Posterior vena cava (tissue), 2 donors: Measurements from ENCODE around the gene OTUB2. TPM values are rescaled to one million over a fixed set of nuclear protein-coding genes. Genes with fewer than 3 reads are reported as not detected.

ENCODE experiments used
- DNase-seq: peaks from one replicate; pipeline ENCODE4 v3.0.0-alpha.2; 2020; ENCODE audit warnings: low spot score
- intact Hi-C, 2 donors: fragments of 100-400 bp; cut with DNase I; formaldehyde crosslinking; loops; one replicate each; pipeline versions ENCODE4 v1.14.1 to v1.14.2; 2022 to 2023
- total RNA-seq, 2 donors: library from RNA; stranded (reverse); fragmentation: NEBNext Ultra II Directional; extraction: Animal tissue kit (Norgen Biotek cat#: 25700); gene quantifications; one replicate each; pipeline ENCODE4 v1.2.1, GENCODE V29; 2021
- donor health status: DM: yes; HTN: yes; CAD: no.
- donor health status: DM: yes; HTN: yes; CAD: no.

Gene OTUB2
- total RNA-seq, 2 donors from 2014 or later: 0.37 to 1.2 TPM

DNA sequence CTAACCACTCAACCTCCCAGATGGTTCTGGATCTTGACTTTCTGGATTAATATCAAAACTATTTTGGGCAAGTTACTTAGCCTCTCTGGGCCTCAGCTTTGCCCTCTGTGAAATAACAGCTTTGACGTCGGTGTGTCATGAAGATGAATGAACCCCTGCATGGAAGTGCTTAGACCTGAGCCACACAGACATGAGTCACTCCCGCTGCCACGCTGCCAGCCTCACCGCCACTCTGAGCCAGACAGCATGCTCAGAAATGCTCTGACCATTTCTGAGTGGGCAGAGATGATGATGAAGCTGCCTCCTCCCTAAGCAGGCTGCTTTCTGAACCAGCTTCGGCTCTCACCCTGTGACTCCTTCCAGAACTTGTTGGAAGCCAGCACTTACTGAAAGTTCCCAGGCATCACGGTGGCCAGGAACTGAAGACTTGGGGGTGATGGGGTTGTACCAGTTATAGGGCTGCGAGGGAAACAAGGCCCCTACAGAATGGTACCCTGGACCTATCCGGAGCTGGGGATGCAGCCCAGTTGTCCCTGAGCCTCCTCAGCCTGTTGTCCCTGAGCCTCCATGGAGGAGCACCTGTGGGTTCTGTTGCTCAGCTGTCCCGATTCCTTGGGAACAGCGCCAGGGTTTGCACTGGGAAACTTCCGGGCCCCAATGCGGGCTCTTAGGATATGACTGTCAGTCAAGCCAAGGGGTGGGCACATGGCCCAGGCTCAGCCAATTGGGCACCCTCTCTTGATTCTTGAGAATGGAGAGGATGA, 31.0 kb upstream of the OTUB2 start:
- intact Hi-C loops: loop anchor here in 1 of 2 donors (2.0 kb wide), 1 partner anchor 50 kb away; no protein-coding TSS in a partner anchor
- DNase-seq: no peak

DNA sequence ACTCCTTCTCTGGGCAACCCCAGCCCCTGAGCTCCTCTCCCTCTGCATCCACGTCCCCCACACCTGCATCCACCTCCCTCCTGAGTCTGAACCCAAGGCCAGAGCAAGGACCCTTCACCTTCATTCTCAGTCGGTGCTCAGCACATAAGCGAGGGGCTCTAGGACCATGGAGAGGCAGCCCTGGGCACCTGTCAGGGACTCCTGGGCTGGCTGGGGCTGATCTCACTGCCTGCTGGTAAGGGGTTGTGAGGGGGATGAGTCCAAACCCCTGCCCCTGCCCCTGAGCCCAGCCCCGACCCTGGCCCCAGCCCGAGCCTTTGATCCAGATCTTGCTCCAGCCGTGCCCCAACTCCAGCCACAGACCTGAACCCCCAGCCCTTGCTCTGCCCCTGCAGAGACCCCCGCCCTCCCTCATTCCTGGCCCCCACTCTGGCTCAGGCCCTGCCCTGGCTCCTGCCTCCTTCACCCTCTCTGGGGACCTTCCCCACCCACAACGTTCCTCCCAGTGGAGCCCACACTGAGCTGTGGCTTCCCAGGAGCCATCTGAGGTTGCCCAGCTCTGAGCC, 29.9 kb upstream of the OTUB2 start:
- DNase-seq: no peak
- intact Hi-C loops: no loop called here

DNA sequence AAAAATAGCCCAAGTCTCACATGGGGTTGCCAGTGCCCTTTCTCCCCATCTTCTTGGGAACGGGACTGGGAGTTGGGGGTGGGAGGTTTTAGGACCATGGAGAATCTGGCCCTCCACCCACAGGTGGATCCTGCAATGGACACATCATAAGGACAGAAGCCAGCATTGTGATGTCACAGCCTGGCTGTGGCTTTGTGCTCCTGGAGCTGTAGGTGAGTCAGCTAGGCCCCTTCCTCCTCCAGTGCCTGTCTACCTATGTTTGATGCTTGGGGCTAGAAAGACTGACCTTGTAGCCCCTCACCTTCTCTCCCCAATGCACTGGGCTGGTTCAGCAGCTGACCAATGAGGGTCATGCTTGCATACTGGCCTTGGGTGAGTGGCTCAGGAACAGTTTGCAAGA, 29.1 kb upstream of the OTUB2 start, which contains the start of gene CCDC197:
CCDC197 (plus strand) TSS at position 220 of the 400 bp plus-strand sequence. CDS start 831 bp downstream, outside the sequence.
- DNase-seq: no peak
- intact Hi-C loops: no loop called here

DNA sequence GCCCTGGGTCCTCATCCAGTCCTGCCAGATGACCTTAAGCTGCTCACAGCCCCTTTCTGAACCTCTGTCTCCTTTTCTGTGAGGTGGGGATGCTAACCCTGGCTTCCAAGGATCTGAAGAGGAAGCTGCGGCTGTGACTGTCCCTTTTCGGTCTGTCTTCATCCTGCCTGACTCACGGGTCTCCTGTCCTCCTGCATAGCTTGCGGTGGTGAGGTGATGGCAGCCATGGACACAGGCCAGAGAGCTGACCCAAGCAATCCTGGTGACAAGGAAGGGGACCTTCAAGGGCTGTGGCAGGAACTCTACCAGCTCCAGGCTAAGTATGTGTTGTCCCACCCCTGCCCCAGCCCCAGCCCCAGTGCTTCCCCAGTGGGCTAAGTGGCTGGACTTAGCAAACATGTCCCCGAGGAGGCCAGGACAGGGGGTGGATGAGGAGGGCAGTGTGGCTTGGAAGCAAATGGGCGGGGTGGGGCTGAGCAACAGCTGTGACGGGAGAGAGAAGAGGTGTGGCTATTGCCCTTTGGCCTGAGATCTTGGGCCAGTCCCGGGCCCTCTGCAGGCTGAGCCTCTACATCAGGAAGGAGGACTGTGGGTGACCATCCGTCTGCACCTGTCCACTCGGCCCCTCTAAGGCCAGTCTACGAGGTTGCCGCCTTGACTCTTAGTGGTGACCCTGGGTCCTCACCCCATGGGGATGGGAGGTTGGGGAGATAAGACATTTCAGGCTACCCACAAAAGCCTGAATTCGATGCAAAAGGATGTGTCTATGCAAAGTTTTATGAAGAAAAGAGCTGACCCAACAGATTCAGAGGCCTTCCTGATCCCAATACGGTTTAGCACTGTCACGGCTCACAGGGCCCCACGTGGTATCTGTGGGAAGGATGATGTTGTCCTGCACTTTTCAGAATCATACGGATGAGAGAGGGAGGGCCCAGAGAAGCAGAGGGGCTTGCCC, 27.9 kb upstream of the OTUB2 start:
- DNase-seq: no peak
- intact Hi-C loops: loop anchor here in 1 of 2 donors (2.0 kb wide), 1 partner anchor 59 kb away; no protein-coding TSS in a partner anchor

DNA sequence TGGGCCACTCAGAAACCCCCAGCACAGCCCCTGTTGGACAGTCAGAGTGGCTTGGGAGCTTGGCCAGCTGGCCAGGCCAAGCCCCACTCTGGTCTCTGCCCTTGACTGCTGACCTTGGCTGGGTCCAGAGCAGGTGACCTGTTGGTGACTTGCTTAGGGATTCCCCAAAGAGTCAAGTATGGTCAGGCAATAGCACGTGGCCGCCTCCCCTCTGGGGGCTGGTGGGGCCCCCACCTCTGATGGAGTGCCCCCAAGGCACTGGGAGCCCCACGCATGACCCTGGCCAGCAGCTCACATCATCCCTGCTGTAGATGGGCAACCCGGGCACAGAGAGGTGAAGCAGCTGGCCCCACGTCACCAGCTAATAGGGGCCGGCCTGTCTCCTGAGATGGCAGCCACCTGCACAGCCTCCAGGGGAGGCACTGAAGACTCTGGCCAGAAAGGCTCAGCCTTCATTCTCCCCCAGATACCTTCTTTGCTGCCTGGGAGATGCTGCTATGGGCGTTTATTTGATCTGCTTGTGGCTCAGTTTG, 27.2 kb upstream of the OTUB2 start:
- intact Hi-C loops: loop anchor here in 1 of 2 donors (2.0 kb wide), 1 partner anchor 60 kb away; no protein-coding TSS in a partner anchor
- DNase-seq: no peak

DNA sequence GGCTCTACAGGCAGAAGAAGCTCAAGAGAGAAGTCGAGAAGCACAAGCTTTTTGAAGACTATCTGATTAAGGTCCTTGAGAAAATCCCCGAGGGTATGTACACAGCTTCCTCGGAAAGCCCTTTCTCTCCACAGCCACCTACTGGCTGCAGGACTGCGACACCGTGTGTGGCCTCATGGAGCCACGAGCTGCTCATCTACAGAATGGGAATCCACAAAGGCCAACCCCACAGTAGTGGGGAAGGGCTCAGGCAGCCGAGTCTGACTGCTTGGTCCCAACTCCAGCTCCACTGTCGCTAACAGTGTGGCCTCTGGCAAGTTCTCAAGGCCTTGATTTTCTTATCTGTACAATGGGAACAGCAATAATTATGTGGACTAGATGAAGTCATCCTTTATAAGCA, 26.6 kb upstream of the OTUB2 start:
- intact Hi-C loops: loop anchor here in 1 of 2 donors (2.0 kb wide), 1 partner anchor 61 kb away; no protein-coding TSS in a partner anchor

DNA sequence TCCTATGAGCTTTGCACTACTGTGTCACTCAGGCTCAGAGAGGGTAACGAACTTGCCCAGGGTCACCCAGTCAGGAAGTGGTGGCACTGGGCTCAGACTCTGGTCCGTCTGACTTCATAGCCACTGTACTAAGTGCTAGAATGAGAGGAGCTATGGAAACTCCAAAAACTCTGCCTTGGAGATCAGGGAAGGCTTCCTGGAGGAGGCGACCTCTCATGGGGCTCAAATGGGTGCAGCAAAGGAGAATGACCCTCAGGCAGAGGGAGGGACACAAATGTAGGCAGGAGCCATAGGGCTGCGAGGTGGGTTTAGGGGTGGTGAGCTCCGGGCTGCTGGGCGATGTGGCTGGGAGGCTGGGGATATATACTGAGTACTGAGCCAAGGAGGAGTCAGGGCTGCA, 25.9 kb upstream of the OTUB2 start:
- intact Hi-C loops: no loop called here
- no peak for DNase-seq

More for the DNA sequence above, 26.6 kb upstream of the OTUB2 start:
- DNase-seq: no peak

DNA sequence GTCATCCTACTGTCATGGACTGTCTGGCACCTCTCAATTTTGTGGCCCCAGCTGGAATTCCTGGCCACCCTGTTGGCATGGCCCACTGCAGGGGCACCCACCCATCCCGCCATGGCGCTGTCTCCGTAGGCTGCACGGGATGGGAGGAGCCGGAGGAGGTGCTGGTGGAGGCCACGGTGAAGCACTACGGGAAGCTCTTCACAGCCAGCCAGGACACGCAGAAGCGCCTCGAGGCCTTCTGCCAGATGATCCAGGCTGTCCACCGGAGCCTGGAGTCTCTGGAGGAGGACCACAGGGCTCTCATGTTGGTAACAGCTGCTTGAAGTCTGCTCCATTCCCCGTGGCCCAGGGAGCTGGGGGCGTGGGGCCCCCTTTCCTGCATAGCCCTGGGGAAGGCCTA, 25.1 kb upstream of the OTUB2 start:
- intact Hi-C loops: no loop called here
- no peak for DNase-seq

DNA sequence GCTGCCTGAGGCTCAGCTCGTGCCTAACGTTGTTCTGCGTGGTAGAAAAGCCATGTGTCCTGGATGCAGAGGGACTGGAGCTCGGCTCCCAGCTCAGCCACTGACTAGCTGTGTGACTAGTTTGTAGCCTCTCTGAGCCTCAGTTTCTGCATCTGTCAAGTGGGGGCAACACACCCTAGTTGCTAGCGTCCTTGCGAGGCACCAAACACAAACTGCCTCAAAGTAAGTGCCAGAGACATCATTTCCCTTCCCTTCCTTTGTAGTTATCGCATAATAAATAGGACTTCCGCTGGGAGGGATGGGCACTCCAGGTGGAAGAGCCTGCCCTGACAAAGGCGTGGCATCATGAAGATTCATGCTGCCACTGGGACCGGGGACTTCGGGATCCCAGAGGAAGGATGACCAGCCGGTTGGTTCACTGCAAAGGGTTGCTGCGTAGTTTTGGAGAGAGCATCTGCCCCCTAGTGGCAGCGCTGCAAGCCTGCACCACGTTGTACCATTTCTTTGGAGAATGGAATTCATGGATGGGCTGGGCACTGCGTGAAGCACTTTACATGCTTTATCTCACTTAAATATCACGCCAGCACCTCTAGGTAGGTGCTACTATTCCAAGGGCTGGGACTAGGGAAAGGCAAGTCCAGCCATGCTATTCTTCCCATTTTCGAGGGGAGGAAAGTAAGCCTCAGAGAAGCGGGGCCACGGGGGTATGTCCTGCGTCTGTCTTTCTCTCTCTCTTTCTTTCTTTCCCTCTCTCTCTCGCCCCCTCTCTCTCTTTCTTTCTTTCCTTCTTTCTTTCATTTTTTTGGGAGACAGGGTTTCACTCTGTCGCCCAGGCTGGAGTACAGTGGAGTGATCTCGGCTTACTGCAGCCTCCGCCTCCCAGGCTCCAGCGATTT, 24.4 kb upstream of the OTUB2 start:
- DNase-seq: peak; percentile 86
- intact Hi-C loops: loop anchor here in 1 of 2 donors (2.0 kb wide), 1 partner anchor 61 kb away; no protein-coding TSS in a partner anchor

DNA sequence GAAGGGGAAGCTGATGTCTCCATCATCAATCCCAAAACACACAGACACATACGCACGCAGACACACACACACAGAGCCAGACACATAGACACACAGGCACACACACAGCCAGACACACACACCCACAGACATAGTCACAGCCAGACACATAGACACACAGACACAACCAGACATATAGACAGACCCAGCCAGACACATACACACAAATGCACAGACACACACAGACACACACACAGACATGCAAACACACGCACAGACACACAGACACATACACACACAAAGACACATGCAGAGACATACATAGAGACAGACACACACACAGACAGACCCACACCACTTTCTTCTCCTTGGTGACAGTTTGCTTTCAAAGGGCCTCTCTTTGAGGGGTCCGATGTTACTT, 22.7 kb upstream of the OTUB2 start:
- no peak for DNase-seq
- intact Hi-C loops: loop anchor here in 1 of 2 donors (2.0 kb wide), 1 partner anchor 63 kb away; no protein-coding TSS in a partner anchor

DNA sequence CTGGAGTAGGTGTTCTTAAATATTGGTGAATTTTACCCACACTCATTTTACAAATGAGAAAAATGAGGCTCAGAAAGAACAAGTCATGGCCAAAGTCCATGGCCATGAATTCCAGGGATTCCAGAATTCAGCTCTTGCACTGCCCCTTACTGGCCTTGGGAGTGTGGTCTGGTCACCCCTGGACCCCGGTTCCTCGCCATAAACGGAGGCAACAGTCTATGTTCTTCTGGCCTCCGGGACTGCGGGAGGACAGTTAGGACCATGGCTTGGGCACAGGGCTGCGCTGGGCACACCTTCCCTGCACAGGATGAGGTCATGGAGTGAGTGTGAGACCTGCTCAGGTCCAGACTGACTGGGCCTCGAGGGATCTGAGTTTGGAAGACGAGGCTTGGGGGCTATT, 22.1 kb upstream of the OTUB2 start:
- no peak for DNase-seq
- intact Hi-C loops: no loop called here

DNA sequence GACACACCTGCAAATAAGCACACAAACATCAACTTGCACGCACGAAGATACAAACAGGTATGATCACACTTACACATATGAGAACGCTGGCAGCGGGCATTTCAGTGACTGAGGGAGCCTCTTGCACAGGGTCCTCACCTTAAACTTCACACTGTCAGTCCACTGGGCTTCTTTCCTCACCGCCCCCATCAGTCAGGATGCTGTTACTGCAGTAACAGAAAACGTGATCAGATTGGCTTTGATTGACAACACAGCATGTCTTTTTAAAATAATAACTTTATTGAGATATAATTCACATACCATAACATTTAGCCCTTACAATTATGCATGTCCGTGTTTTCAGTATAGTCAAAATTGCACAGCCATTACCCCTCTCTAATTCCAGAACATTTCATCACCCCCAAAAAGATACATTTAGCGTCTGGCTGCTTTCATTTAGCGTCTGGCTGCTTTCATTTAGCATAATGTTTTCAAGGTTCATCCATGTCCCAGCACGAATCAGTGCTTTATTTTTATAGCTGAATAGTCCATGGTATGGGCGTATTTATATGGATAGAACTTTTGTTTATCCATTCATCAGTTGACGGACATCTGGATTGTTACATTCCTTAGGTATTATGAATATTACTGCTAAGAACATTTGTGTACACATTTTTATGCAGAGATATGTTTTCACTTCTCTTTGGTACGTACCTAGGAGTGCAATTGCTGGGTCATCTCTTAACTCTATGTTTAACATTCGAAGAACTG, 20.6 kb upstream of the OTUB2 start:
- DNase-seq: no peak
- intact Hi-C loops: no loop called here

DNA sequence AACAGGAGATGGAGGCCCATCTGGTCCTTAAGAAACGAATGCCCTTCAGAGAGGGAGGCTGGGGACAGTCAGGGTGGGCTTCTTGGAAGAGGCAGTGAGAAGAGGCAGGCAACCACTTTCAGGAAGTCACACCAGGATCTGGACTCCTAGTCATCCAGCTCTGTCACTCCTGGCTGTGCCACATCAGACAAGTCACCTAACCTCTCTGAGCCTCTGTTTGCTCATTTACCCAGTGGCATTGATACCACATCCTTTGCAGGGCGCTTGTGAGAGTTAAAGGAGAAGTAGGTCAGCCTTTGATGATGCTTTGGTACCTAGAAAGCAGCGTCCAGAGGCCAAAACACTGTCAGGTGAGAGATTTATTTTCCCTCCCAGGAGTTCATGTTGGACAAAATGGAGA, 17.9 kb upstream of the OTUB2 start:
- DNase-seq: no peak
- intact Hi-C loops: no loop called here

DNA sequence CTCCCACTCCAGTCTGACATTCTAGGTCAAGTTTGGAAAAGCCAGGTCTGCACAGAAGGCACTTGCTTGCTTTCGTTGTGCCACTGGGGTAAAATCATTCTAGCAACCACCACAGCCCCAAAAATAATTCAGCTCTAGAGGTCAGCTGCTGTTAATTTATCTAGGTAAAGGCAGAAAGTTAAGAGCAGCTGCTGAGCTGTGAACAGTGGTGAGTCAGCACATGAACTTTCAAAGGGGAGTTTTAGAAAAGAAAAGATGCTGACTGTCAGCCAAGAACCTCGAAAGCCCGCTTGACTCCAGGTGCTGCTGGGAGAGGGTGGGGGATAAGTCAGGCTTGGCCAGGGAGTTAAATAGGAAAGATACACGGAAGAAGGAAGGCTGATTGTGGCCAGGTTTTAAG, 16.4 kb upstream of the OTUB2 start:
- no peak for DNase-seq
- intact Hi-C loops: no loop called here

DNA sequence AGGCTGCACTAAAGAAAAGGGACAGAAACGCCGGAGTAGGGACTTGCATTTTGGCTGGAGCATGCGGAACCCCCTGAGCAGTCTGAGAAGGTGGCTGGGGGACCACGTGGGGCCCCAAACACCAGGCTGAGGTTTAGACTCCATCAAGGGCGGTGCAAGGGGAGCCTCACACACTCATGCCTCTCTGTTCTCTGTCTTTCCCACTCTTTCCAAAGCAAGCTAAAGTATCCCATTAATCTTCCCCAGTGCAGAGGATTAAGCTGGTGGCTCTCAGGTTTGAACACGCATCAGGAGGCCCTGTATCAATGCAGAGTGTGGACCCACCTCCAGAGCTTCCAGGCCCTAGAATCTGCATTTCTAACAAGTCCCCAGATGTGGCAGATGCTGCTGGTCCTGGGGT, 15.5 kb upstream of the OTUB2 start:
- no peak for DNase-seq
- intact Hi-C loops: no loop called here

DNA sequence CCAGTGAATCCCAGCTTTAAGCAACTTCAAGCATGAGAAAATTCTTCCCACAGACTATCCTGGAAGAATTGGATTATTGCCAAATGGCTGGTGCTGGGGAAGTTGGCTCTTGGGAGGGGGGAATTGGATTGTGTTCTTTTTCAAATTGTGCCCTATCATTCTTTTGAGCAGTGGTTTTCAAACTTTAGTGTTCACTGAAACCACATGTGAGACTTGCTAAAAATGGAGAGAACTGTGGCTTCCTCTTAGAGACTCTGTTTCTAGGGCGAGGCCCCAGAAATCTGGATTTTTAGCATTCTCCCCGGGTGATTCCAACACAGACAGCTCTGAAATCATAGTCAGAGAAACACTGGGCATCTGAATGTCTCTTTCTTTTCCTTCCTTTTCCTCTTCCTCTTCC, 14.3 kb upstream of the OTUB2 start:
- no peak for DNase-seq
- intact Hi-C loops: no loop called here

DNA sequence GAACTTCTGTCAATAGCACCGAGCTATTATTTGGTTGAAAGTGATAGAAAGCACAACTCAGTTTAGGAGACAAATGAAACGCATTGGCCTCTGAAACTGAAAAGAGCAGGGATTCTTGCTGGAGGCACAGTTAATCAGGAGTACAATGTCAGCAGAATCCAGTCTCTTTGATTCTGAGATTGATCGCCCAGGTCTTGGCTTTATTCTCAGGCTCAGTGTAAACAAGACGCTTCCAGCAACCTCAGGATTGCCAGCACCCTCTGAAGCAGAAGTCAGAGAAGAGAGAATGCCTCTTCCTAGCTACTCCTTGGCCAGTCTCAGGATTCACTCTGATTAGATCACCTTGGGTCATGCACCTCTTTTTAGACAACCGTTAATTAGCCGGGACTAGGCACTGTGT, 11.8 kb upstream of the OTUB2 start:
- DNase-seq: no peak
- intact Hi-C loops: no loop called here

DNA sequence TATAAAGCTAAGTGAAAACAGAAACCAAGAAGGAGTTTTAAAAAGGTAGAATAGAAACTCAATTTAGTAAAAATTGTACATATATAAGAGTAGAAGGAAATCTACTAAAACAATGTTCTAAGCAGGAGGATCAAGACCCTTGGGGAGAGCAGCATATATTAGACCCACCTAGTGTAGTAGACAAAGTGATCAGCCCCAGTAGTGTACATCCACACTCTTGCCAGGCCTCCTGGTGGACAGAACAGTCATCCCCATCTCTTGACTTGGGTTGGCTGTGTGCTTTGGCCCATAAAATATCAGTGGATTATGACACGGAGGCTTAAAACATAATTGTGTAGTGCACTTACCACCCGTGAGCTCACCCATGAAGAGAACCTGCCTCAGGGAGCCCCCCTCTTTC, 10.9 kb upstream of the OTUB2 start:
- no peak for DNase-seq
- intact Hi-C loops: no loop called here
